HG03354 (cell line): Measurements from ENCODE around the gene SRXN1.

Experiments
- ATAC-seq: cut with Tn5 transposase; IDR thresholded peaks from one replicate; pipeline ENCODE4 v1.9.1; 2021; ENCODE audit warnings: mild to moderate bottlenecking; ENCODE audit not compliant: unreplicated experiment, poor library complexity, severe bottlenecking

SRXN1 gene

GRCh38 chr20:611047-611842 lies 41.8 kb downstream of the SRXN1 start:
- no peak for ATAC-seq

DNA sequence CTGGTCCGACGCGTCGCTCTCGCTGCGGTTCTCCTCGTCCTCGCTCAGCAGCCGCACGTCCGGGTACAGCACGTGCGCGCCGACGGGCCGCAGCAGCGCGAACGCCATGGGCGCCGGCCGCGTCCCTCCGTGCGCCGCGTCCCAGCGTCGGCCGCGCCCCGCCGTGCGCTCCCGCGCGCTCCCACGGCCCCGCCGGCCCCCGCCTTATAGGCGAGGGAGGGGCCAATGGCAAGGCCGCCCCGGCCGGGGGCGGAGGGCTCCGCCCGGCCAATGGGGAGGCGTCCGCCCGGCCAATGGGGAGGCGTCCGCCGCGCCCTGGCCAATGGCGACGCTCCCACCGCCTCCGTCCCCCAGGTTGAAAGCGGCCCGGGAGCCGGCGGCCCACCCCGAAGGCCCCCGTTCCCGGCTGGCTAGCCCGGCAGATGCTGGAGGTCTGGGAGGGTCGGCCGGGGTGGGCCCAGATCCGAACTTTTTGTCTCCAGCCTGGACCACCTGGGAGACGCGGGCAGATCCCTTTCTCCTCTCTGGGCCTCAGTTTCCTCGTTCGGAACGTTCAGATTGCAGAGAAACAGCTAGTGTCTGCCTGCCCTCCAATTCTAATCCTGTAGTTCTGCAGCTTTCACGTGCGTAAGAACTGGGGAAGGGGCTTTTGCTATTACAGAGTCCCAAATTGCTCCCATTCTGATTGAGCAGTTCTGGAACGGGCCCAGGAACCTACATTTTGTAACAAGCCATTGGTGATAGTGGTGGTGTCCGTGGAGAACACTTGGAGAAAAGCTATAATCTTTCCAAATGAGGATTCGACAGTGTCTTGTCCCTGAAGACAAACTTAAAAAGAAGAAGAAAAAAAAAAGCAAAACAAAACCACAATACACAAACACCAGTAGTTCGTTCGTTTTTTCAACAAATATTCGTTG lies 42.6 kb downstream of the SRXN1 start, which contains the start of gene TCF15:
TCF15 (minus strand) TSS at position 180 of the 917 bp plus-strand sequence; CDS start at position 108, 72 bp downstream.
- ATAC-seq = no peak

DNA sequence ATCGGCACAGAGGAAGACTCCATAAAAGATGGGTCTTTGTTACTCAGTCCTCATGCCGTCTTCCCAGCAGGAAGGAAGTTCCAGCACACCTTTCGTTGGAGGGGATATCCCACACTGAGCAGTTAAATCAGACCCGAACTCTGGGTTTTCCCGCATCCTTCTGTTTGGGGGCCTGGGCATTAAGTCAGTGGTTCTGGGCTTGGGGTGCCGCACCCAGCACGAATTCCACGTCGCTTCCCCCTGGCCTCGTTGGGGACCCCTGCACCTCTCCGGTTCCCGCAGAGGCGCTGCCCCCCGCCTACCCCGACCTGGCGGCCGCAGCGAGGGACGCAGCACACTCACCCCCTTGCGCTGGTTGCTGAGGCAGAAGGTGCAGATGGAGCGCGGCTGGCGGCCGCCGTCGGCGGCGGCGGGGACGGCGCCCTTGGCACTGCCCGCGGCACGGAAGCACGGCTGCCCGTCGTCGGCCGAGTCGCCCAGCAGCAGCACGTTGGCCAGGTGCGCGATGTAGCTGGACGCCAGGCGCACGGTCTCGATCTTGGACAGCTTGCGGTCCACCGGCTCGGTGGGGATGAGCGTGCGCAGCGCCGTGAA lies 43.5 kb downstream of the SRXN1 start:
- ATAC-seq = no peak

DNA sequence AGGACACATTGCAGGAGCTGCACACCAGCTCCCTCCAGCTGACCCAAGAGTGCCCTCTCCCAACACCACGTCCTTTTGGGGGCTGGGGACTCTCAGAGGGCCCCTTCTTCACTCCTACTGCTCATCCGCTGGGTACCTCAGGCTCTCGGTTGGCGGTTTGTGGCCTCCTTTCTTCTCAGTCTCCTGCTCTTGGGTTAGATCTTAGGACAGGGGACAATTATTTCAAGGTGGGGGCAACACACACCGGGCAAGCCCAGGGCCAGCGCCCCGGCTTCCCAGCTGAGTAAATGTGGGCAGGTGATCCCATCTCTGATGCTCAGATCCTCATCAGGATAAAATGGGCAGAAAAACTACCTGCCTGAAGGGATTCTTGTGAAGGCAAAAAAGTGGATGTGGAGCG lies 44.0 kb downstream of the SRXN1 start:
- no peak for ATAC-seq

DNA sequence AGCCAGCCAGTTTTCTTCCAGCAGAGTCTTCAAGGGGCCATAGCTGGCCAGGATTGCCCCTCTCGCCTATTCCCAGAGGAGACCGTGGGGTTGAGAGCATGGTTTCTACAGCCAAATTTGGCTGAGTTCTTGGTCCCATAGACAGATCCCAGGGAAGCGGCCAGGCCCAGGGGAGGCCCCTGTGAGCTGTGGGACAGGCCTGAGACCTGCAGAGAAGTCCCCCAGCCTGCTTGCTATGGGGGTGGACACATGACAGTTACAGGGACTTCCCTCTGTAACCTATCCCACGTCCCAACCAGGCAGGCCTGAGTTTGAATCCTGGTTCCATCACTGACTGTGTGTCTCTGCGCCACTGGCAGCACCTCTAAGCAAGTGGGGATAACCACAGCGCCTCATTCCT lies 45.5 kb downstream of the SRXN1 start:
- ATAC-seq = no peak

DNA sequence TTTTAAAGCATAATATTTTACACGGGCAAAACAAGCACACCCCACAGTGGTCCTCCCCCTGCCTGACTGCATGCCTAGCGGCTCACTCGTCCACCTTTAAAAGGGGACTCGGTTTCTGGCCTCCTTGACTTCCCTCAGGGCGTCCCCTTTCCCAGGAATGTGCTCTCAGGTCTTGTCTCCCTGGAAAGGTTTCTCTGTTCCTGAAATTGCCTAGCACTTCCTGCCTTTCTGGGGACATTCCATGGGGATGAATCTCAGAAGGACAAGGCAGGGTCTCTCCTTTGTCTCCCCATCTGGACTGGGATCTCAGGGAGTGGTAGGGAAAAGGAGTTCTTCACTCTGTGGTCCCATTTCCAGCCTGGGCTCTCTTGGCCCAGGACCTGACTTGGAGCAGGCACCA lies 47.8 kb downstream of the SRXN1 start:
- no peak for ATAC-seq

GRCh38 chr20:603116-603640 lies 49.8 kb downstream of the SRXN1 start:
- ATAC-seq = no peak

DNA sequence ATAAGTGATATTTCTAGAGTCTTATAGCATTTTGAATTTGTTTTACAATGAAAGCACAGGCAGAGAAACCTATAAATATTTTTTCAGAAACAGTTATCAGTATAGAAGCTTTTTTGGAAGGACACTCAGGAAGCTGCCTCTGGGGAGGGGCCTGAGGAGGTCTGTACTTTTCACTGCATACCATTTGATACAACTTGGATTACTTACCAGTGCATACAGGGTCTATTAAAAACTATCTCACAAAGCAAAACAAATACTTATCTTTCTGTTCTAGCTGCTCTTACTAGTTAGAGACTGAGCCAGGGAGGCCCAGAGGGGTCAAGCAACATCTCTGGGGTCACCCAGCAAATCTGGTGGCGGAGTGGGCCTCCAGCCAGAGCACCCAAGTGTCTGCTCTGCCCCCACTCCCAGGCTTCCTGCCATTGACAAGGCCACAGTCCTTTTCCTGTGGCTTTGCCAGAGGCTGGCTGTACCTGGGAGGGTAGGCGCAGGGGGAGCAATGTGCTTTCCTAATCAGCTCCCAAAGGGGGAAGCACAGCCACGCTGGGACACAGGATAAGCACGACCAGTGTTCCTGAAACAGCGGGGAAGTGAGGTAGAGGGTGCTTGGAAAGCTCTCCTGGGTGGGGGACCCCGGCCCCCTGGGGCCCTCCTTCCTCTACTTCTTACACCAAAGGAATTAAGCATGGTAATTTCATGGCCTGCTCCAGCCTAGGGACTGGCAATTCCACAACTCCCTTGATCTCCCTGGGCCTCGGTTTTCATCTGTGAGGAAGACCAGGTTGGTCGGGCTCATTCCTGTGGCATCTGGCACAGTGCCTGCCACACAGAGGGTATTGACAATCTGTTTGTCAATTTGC lies 50.7 kb downstream of the SRXN1 start:
- no peak for ATAC-seq

GRCh38 chr20:600736-601135 lies 52.3 kb downstream of the SRXN1 start:
- ATAC-seq = no peak

- ATAC-seq = no peak
Observed at GRCh38 chr20:600141-600540, 52.9 kb downstream of the SRXN1 start.

GRCh38 chr20:598133-598850 lies 54.7 kb downstream of the SRXN1 start:
- no peak for ATAC-seq

- ATAC-seq = no peak
Observed at GRCh38 chr20:597560-597959, 55.4 kb downstream of the SRXN1 start.
